Mucosa of descending colon (tissue), 3 donors: ENCODE data around the gene TPT1. TPM values are rescaled to one million over a fixed set of nuclear protein-coding genes. Genes with fewer than 3 reads are reported as not detected.
"Not testable (repeated sequence)": the region's sequence is repeated elsewhere in the genome, so short reads cannot be mapped to it uniquely, and the experiment has no call there.

Experiments used
- ATAC-seq: fragments of 200-7000 bp; cut with Tn5 transposase; one replicate; pipeline ENCODE4 v1.9.1; 2020; ENCODE audit warnings: mild to moderate bottlenecking, moderate library complexity
- DNase-seq, 3 donors: peaks; one replicate each; pipeline ENCODE4 v3.0.0-alpha.2; 2020
- H3K36me3 ChIP-seq: fragments of 200-600 bp; one replicate; pipeline ENCODE4 v1.8.0; 2021; ENCODE audit warnings: low read depth, mild to moderate bottlenecking
- H3K4me1 ChIP-seq: fragments of 200-600 bp; one replicate; pipeline ENCODE4 v1.8.0; 2021; ENCODE audit warnings: low read depth, mild to moderate bottlenecking
- H3K4me3 ChIP-seq: fragments of 200-600 bp; one replicate; pipeline ENCODE4 v1.8.0; 2021; ENCODE audit warnings: mild to moderate bottlenecking
- H3K9me3 ChIP-seq: fragments of 200-600 bp; one replicate; pipeline ENCODE4 v1.8.0; 2021; ENCODE audit warnings: mild to moderate bottlenecking
- CTCF ChIP-seq: fragments of 200-600 bp; IDR thresholded peaks from one replicate; pipeline ENCODE4 v1.8.0; 2022; ENCODE audit warnings: antibody characterized with exemption, mild to moderate bottlenecking
- intact Hi-C, 2 donors: fragments of 100-400 bp; cut with DNase I in 1 of 2; cut with micrococcal nuclease in 1 of 2; formaldehyde crosslinking; loops; one replicate each; pipeline versions ENCODE4 v1.11.0 to v1.11.1; 2022; cut with DNase I, micrococcal nuclease
- total RNA-seq, 3 donors: library from RNA; stranded (reverse); fragmentation: NEBNext Ultra II Directional in 2 of 3; extraction: Animal tissue kit (Norgen Biotek cat#: 25700) in 2 of 3; gene quantifications; one replicate each; pipeline versions ENCODE4 v1.2.1 to v1.2.4, GENCODE V29; 2021 to 2023
- donor health status: DM: no; HTN: no; CAD: no; lungs with moderate emphysema.
- donor health status: DM: no; HTN: no; CAD: no.
- donor health status: DM: no; HTN: yes; CAD: no.

Gene TPT1
- total RNA-seq, 3 donors from 2014 or later = 3,253 to 4,069 (median 3,560) TPM

GRCh38 chr13:45300190-45300985 is 40.6 kb downstream of the TPT1 start:
- ATAC-seq (no peak), DNase-seq (no peak)
- Histone ChIP-seq H3K9me3 (no peaks in the 10 kb centered on the region), H3K36me3 (no peaks in the 10 kb centered on the region), H3K4me1 (no peaks in the 10 kb centered on the region), H3K4me3 (no peak overlapping the region)
- intact Hi-C loops = loop anchor here in 1 of 2 donors (10.0 kb wide), 1 partner anchor 256 kb away; no protein-coding TSS in a partner anchor
- TF ChIP-seq CTCF = no peak

GRCh38 chr13:45299194-45299593 is 41.8 kb downstream of the TPT1 start:
- no peaks in the 10 kb centered on the region for H3K9me3 ChIP-seq
- no peaks in the 10 kb centered on the region for H3K4me1 ChIP-seq
- no peak for ATAC-seq
- intact Hi-C loops = no loop called here
- no peak overlapping the region for H3K4me3 ChIP-seq
- no peak for DNase-seq
- H3K36me3 ChIP-seq = no peaks in the 10 kb centered on the region
- TF ChIP-seq CTCF = no peak

GRCh38 chr13:45298550-45298949 is 42.4 kb downstream of the TPT1 start:
- H3K4me1 ChIP-seq, H3K4me3 ChIP-seq, DNase-seq, H3K9me3 ChIP-seq, ATAC-seq, H3K36me3 ChIP-seq, intact Hi-C loops: not testable (repeated sequence)

- intact Hi-C loops = no loop called here
- no peak for ATAC-seq
- H3K36me3 ChIP-seq = no peaks in the 10 kb centered on the region
Measured at GRCh38 chr13:45298206-45298505, 42.8 kb downstream of the TPT1 start.

GRCh38 chr13:45297456-45298205 is 43.4 kb downstream of the TPT1 start:
- intact Hi-C loops = no loop called here
- no peaks in the 10 kb centered on the region for H3K36me3 ChIP-seq
- TF ChIP-seq CTCF = no peak
- H3K9me3 ChIP-seq = no peaks in the 10 kb centered on the region
- H3K4me3 ChIP-seq = no peak overlapping the region
- DNase-seq (no peak), ATAC-seq (peak; percentile 39)
- no peaks in the 10 kb centered on the region for H3K4me1 ChIP-seq

More at GRCh38 chr13:45298206-45298505, 42.8 kb downstream of the TPT1 start:
- H3K4me1 ChIP-seq = no peaks in the 10 kb centered on the region
- no peaks in the 10 kb centered on the region for H3K9me3 ChIP-seq
- TF ChIP-seq CTCF = no peak
- H3K4me3 ChIP-seq = no peak overlapping the region
- DNase-seq = no peak

- H3K4me1 ChIP-seq = no peaks in the 10 kb centered on the region
- DNase-seq (no peak), ATAC-seq (no peak)
- H3K9me3 ChIP-seq = no peaks in the 10 kb centered on the region
- no peak overlapping the region for H3K4me3 ChIP-seq
- no peak for TF ChIP-seq CTCF
- H3K36me3 ChIP-seq = no peaks in the 10 kb centered on the region
- intact Hi-C loops = no loop called here
Measured at GRCh38 chr13:45296259-45296658, 44.7 kb downstream of the TPT1 start.
